ENCODE measurements around the gene PDE2A. TPM values are rescaled to one million over a fixed set of nuclear protein-coding genes. Genes with fewer than 3 reads are reported as not detected.

Gene PDE2A
- total and polyA plus RNA-seq, 2 donors (not counting 3 experiments of a cell fraction or from before 2014, with no cell fraction given) = 14.8 to 16.8 TPM

GRCh38 chr11:72652133-72652532 lies 22.1 kb downstream of the PDE2A start:
- Histone ChIP-seq H3K4me3 (replicated peaks in 1 of 3; ENCODE audit: insufficient read depth in 1 of 3, low read depth in 1 of 3, low read length in 3 of 3) (no peak overlapping the region), H4K20me1 (replicated peaks; ENCODE audit: control insufficient read depth, extremely low read depth, insufficient read depth, low read length) (no peaks in the 10 kb centered on the region), H3K27ac (ENCODE audit: insufficient read depth, low read depth, low read length) (no peak overlapping the region), H3K4me2 (ENCODE audit: insufficient read depth, low read length) (no peak overlapping the region), H3K9me1 (replicated peaks; ENCODE audit: control insufficient read depth, extremely low read depth, insufficient read depth, low read length) (no peaks in the 10 kb centered on the region), H3K36me3 (ENCODE audit: control insufficient read depth in 2 of 2, extremely low read depth in 1 of 2, insufficient read depth in 2 of 2, low read length in 2 of 2) (no peaks in the 10 kb centered on the region), H3K27me3 (ENCODE audit: control insufficient read depth in 2 of 2, insufficient read depth in 2 of 2, low read length in 2 of 2) (no peaks in the 10 kb centered on the region), H3K9ac (replicated peaks; ENCODE audit: extremely low read depth, insufficient read depth, low read length) (no peak overlapping the region), H3K9me3 (replicated peaks; ENCODE audit: control insufficient read depth, insufficient read depth, low read length) (no peaks in the 10 kb centered on the region), H3K4me1 (ENCODE audit: control insufficient read depth, extremely low read depth, insufficient read depth, low read length) (no peaks in the 10 kb centered on the region), H3K79me2 (ENCODE audit: control insufficient read depth, insufficient read depth, low read length) (no peaks in the 10 kb centered on the region), H2AFZ (ENCODE audit: low read depth, low read length) (no peak overlapping the region)
- dilution Hi-C loops (cut with MboI; ENCODE audit: extremely low pct_ligation_motif_present, low sequenced_read_pairs) (no loop called here), intact Hi-C loops (cut with micrococcal nuclease) (no loop called here)
- FAIRE-seq = no peak
- POLR2A ChIA-PET = no interaction called here
- TF ChIP-seq JUN (IDR thresholded peaks at IDR 0.05; ENCODE audit: borderline replicate concordance, insufficient read depth, insufficient read length, low read depth) (no peak), POLR2AphosphoS5 (IDR thresholded peaks at IDR 0.05; ENCODE audit: insufficient read depth, low read depth, low read length) (no peak), MAX (IDR thresholded peaks at IDR 0.05; ENCODE audit: insufficient read depth, insufficient read length) (no peak)
- CTCF ChIA-PET = interaction anchor here (1.1 to 2.3 kb wide), 3 partner anchors 10 to 67 kb away, joined by 3 to 9 read pairs (median 4); no protein-coding TSS in a partner anchor
- no peak for DNase-seq (ENCODE audit: low read depth, low spot score)
- no TSS peak for BruUV-seq (replicated peaks)

- no peaks in the 10 kb centered on the region for H4K20me1 ChIP-seq (replicated peaks; ENCODE audit: control insufficient read depth, extremely low read depth, insufficient read depth, low read length)
- H3K36me3 ChIP-seq (ENCODE audit: control insufficient read depth in 2 of 2, extremely low read depth in 1 of 2, insufficient read depth in 2 of 2, low read length in 2 of 2) = no peaks in the 10 kb centered on the region
- no peak overlapping the region for H3K4me3 ChIP-seq (replicated peaks in 1 of 3; ENCODE audit: insufficient read depth in 1 of 3, low read depth in 1 of 3, low read length in 3 of 3)
- TF ChIP-seq MAX (IDR thresholded peaks at IDR 0.05; ENCODE audit: insufficient read depth, insufficient read length) (no peak), MYC (IDR thresholded peaks at IDR 0.05; ENCODE audit: low read depth, low read length) (no peak), POLR2A (IDR thresholded peaks at IDR 0.05; ENCODE audit: low read depth, low read length) (no peak), FOS (IDR thresholded peaks at IDR 0.05; ENCODE audit: borderline replicate concordance, insufficient read depth, low read length) (no peak), GATA2 (IDR thresholded peaks at IDR 0.05; ENCODE audit: insufficient read depth, insufficient read length, low read depth, low read length) (no peak), EZH2 (IDR thresholded peaks at IDR 0.05; ENCODE audit: borderline replicate concordance, low read depth, low read length, severe bottlenecking) (no peak), JUN (IDR thresholded peaks at IDR 0.05; ENCODE audit: borderline replicate concordance, insufficient read depth, insufficient read length, low read depth) (no peak), POLR2AphosphoS5 (IDR thresholded peaks at IDR 0.05; ENCODE audit: insufficient read depth, low read depth, low read length) (no peak)
- TF ChIP-seq, protein P1, sequence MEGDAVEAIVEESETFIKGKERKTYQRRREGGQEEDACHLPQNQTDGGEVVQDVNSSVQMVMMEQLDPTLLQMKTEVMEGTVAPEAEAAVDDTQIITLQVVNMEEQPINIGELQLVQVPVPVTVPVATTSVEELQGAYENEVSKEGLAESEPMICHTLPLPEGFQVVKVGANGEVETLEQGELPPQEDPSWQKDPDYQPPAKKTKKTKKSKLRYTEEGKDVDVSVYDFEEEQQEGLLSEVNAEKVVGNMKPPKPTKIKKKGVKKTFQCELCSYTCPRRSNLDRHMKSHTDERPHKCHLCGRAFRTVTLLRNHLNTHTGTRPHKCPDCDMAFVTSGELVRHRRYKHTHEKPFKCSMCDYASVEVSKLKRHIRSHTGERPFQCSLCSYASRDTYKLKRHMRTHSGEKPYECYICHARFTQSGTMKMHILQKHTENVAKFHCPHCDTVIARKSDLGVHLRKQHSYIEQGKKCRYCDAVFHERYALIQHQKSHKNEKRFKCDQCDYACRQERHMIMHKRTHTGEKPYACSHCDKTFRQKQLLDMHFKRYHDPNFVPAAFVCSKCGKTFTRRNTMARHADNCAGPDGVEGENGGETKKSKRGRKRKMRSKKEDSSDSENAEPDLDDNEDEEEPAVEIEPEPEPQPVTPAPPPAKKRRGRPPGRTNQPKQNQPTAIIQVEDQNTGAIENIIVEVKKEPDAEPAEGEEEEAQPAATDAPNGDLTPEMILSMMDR (IDR thresholded peaks at IDR 0.05; ENCODE audit: extremely low read depth in 1 of 2, insufficient read depth in 1 of 2, low read depth in 1 of 2, low read length in 2 of 2) = no peak
- no peak overlapping the region for H3K27ac ChIP-seq (ENCODE audit: insufficient read depth, low read depth, low read length)
- no peak overlapping the region for H3K9ac ChIP-seq (replicated peaks; ENCODE audit: extremely low read depth, insufficient read depth, low read length)
- no peaks in the 10 kb centered on the region for H3K9me3 ChIP-seq (replicated peaks; ENCODE audit: control insufficient read depth, insufficient read depth, low read length)
- intact Hi-C loops (cut with micrococcal nuclease) (no loop called here), dilution Hi-C loops (cut with MboI; ENCODE audit: extremely low pct_ligation_motif_present, low sequenced_read_pairs) (no loop called here)
- H3K9me1 ChIP-seq (replicated peaks; ENCODE audit: control insufficient read depth, extremely low read depth, insufficient read depth, low read length) = no peaks in the 10 kb centered on the region
- ChIA-PET CTCF (interaction anchor here (1.0 to 2.0 kb wide), 5 partner anchors 33 to 64 kb away, joined by 3 to 13 read pairs (median 3); no protein-coding TSS in a partner anchor), POLR2A (no interaction called here)
- DNase-seq (ENCODE audit: low read depth, low spot score) (no peak), FAIRE-seq (no peak)
- H3K27me3 ChIP-seq (ENCODE audit: control insufficient read depth in 2 of 2, insufficient read depth in 2 of 2, low read length in 2 of 2) = no peaks in the 10 kb centered on the region
- BruUV-seq (replicated peaks) = no TSS peak
- no peaks in the 10 kb centered on the region for H3K4me1 ChIP-seq (ENCODE audit: control insufficient read depth, extremely low read depth, insufficient read depth, low read length)
- no peak overlapping the region for H3K4me2 ChIP-seq (ENCODE audit: insufficient read depth, low read length)
- no peak overlapping the region for H2AFZ ChIP-seq (ENCODE audit: low read depth, low read length)
- H3K79me2 ChIP-seq (ENCODE audit: control insufficient read depth, insufficient read depth, low read length) = no peaks in the 10 kb centered on the region
These were observed 24.8 kb downstream of the PDE2A start for GRCh38 chr11:72649215-72649976.

All from endothelial cell of umbilical vein (primary cell).